Stimulated activated naive CD8-positive, alpha-beta T cell treated with anti-CD3 and anti-CD28 coated beads, Interleukin-15, amount 100 ng/mL, for 72 hours (primary cell): ENCODE data around the gene SCGB3A1.

Source experiments
- ATAC-seq: fragments of 150-1000 bp; cut with Tn5 transposase; 2 replicates; pipeline ENCODE4 v1.10.0; 2021; ENCODE audit warnings: mild to moderate bottlenecking, moderate library complexity
- DNase-seq, 2 donors: peaks; one replicate each; pipeline ENCODE4 v3.0.0; 2021 to 2022
- H3K27ac Mint-ChIP-seq, 2 donors: one replicate each; pipeline ENCODE4 v1.8.0; 2022; ENCODE audit warnings: mild to moderate bottlenecking in 2 of 2, mixed read lengths in 2 of 2, moderate library complexity in 2 of 2
- H3K27me3 Mint-ChIP-seq: one replicate; pipeline ENCODE4 v1.8.0; 2022; ENCODE audit warnings: mixed read lengths
- H3K4me1 Mint-ChIP-seq: one replicate; pipeline ENCODE4 v1.8.0; 2022; ENCODE audit warnings: mild to moderate bottlenecking, mixed read lengths
- H3K4me3 Mint-ChIP-seq, 2 donors: one replicate each; pipeline ENCODE4 v1.8.0; 2022; ENCODE audit warnings: mild to moderate bottlenecking in 2 of 2, mixed read lengths in 2 of 2, moderate library complexity in 1 of 2
- H3K9me3 Mint-ChIP-seq, 2 donors: one replicate each; pipeline ENCODE4 v1.8.0; 2022; ENCODE audit warnings: mixed read lengths in 2 of 2

The SCGB3A1 gene, protein sequence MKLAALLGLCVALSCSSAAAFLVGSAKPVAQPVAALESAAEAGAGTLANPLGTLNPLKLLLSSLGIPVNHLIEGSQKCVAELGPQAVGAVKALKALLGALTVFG

DNA sequence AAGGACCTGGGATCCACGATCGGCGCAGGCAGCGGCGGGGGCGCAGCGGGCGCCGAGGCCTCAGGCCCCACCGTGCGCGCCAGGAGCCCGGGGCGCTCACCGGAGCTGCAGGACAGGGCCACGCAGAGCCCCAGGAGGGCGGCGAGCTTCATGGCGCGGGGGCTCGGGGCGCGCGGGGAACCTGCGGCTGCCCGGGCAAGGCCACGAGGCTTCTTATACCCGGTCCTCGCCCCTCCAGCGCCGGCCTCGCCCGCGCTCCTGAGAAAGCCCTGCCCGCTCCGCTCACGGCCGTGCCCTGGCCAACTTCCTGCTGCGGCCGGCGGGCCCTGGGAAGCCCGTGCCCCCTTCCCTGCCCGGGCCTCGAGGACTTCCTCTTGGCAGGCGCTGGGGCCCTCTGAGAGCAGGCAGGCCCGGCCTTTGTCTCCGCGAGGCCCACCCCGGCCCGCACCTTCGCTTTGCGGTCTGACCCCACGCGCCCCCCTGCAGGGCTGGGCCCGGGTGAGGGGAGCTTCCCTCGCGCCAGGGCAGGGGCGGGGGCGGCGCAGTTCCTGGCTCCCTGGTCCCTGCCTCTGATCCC, at the start of gene SCGB3A1:
Gene SCGB3A1, minus strand, starts transcription at position 189 of the 577 bp plus-strand sequence. Its CDS starts 37 bp downstream, at position 152.
- H3K4me3 Mint-ChIP-seq: peak within 1 kb of the TSS; percentile 63 to 68
- DNase-seq: no peak
- no peaks in the 10 kb centered on the region for H3K9me3 Mint-ChIP-seq
- H3K27me3 Mint-ChIP-seq: peaks cover 63% of the 10 kb centered on the region
- H3K4me1 Mint-ChIP-seq: peaks cover 11% of the 10 kb centered on the region
- ATAC-seq: peak; percentile 34
- H3K27ac Mint-ChIP-seq: no peak within 1 kb of the TSS

DNA sequence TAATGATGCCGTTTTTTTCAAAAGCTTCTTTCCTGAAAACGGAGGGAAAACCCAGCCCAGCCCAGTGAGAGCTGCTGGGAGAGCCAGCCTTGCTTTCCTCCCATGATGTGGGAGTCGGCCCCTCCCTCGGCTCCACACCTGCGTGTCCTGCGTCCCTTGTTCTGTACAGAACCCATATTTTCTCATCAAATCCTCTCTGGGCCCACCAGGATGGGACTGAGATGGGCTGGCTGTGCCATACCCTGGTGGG, 49.2 kb upstream of the SCGB3A1 start:
- Mint-ChIP-seq H3K27ac (no peak overlapping the region), H3K4me1 (peaks cover 6% of the 10 kb centered on the region), H3K4me3 (no peak overlapping the region), H3K27me3 (no peaks in the 10 kb centered on the region), H3K9me3 (no peaks in the 10 kb centered on the region)
- no peak for ATAC-seq
- no peak for DNase-seq

DNA sequence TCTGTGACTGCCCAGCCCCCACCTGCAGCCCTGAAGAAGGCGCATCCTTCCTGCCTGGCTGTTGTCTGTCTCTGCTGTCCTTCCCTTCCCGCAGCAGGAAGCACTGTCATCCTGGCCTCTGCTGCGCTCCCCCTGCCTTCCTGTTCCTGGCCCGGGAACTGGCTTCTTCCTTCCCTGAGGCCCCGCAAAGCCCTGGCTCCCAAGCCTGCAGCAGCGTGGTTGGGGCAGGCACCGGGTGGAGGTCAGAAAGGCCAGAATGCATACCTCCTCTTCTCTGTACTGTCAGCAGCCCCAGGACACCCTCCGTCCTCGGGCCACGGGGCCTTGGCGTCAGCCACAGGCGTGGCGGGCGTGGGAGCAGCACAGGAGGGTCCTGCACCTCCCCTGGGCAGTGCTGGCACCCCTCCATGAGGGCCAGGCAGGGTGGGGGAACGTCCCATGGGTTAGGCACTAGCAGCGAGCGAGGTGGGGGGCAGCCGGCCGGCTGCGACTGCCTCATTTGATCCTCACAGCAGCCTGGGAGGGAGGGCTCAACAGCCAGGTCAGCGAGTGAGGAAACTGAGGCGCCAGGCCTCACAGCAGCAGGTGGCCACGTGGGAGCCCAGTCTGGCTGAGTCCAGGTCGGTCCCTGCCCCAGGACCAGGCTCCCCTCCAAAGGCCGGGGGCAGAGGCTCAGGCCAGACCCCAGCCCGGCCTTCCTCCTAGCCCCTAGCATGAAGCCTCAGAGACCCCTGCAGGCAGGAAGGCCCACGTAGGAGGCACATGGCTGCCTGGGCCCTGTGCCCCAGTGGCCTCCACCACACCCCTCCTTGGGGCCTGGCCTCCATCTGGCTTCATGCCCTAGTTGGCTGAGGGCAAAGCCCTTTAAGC, 48.7 kb upstream of the SCGB3A1 start:
- Mint-ChIP-seq H3K27me3 (no peaks in the 10 kb centered on the region), H3K4me3 (no peak overlapping the region), H3K27ac (no peak overlapping the region)

DNA sequence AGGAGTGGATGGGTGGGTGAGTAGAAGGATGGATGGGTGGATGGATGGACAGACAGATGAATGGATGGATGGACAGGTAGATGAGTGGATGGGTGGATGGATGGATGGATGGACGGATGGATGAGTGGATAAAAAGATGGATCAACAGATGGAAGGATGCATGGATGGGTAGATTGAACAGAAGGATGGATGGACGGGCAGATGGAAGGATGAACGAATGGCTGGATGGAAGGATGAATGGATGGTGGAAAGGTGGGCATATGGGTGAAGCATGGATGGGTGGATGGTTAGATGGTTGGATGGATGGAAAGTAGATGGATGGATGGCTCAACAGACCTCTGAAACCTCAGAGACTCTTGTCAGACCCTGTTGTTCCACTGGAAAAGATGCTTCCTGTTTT, 48.0 kb upstream of the SCGB3A1 start:
- no peak for DNase-seq
- H3K4me3 Mint-ChIP-seq: no peak overlapping the region
- no peaks in the 10 kb centered on the region for H3K9me3 Mint-ChIP-seq
- no peaks in the 10 kb centered on the region for H3K27me3 Mint-ChIP-seq
- no peak overlapping the region for H3K27ac Mint-ChIP-seq
- peaks cover 6% of the 10 kb centered on the region for H3K4me1 Mint-ChIP-seq
- ATAC-seq: no peak

More for the DNA sequence above, 48.7 kb upstream of the SCGB3A1 start:
- Mint-ChIP-seq H3K4me1 (peaks cover 6% of the 10 kb centered on the region), H3K9me3 (no peaks in the 10 kb centered on the region)
- DNase-seq: no peak
- no peak for ATAC-seq

DNA sequence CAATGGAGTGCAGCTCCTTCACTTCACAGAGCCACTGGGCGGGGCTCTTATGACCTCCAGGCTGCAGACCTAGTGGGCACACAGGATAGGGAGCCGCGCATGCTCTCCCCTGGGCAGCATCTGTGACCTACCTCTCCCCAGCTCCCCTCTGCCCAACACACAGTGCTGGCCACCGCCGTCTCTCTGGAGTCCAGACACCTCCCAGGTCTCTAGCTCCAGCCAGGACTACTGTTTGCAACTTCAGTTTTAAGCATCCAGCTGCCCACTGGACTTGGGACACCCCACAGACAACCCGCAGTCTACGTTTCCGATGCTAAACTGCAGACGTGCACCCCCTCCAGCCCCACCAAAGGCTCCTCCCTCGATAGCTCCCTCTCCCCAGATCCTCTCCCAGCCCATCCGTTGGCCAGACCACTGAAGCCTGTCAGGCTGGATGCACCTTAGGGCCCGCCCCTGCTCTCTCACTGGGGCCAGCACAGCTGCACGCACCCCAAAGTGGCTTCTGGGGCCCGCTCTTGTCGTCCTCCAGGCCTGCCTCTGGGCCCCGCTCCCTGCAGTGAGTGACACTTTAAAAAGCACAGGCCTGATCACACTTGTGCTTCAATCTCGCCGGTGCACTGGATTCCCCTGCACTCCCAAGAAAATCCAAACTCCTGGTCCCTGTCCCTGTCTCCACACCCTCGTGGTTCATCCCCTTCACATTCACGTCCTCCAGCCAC, 46.8 kb upstream of the SCGB3A1 start:
- no peak for DNase-seq

DNA sequence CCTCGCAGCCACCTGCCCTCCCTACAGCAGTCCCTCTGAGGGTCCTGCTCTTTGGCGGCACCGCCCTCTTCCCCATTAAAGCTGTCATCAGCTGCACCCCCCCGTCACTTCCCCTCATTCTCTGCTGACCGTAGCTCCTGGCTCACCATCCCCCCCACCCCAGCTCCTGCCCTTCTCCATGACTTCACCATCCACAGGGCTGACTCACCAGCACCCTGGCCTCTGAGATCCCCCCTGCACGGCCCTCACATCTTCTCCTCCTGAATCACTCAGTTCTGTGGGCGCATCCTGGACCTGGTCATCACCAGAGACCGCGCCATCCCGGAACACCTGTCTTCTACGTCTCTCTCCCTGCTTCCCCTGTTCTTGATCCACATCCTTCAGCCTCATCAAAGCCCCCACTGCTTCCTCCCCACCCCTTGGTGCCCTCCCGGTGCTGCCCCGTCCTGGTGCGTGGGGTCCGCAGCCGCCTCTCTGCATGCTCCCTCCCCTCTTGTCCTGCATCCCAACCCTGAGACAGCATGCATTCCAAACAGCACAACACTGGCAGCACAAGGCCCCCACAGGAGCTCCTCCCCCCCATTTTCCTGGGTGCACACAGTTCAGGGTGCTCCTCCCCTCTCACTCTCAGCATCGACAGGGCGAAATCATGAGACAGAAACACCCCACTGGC, 45.2 kb upstream of the SCGB3A1 start:
- no peaks in the 10 kb centered on the region for H3K9me3 Mint-ChIP-seq
- no peak for DNase-seq
- peaks cover 6% of the 10 kb centered on the region for H3K4me1 Mint-ChIP-seq
- peak overlapping the region in 1 of 2 donors; percentile 75 for H3K27ac Mint-ChIP-seq
- H3K27me3 Mint-ChIP-seq: no peaks in the 10 kb centered on the region
- H3K4me3 Mint-ChIP-seq: no peak overlapping the region
- no peak for ATAC-seq

More for the DNA sequence above, 46.8 kb upstream of the SCGB3A1 start:
- ATAC-seq: no peak
- Mint-ChIP-seq H3K4me1 (peaks cover 6% of the 10 kb centered on the region), H3K9me3 (no peaks in the 10 kb centered on the region), H3K4me3 (no peak overlapping the region), H3K27me3 (no peaks in the 10 kb centered on the region), H3K27ac (no peak overlapping the region)

DNA sequence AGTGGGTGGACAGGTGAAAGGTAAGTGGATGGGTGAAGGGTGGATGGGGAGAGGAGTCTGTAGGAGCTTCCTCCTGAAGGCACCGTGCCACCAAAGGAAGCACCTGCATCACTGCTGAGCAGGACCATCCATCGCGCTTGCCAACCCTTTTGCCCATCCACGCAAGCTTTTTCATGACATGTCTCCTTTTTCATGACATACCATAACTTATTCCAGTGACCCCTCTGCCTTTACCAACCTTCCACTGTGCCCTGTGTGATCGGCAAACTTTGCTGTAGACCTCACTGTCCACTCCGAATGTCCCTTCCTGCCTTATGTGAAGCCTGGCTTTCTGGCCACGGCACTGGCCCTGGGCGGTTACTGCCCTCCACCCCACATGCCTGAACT, 44.7 kb upstream of the SCGB3A1 start:
- no peak for ATAC-seq
- H3K27ac Mint-ChIP-seq: no peak overlapping the region

DNA sequence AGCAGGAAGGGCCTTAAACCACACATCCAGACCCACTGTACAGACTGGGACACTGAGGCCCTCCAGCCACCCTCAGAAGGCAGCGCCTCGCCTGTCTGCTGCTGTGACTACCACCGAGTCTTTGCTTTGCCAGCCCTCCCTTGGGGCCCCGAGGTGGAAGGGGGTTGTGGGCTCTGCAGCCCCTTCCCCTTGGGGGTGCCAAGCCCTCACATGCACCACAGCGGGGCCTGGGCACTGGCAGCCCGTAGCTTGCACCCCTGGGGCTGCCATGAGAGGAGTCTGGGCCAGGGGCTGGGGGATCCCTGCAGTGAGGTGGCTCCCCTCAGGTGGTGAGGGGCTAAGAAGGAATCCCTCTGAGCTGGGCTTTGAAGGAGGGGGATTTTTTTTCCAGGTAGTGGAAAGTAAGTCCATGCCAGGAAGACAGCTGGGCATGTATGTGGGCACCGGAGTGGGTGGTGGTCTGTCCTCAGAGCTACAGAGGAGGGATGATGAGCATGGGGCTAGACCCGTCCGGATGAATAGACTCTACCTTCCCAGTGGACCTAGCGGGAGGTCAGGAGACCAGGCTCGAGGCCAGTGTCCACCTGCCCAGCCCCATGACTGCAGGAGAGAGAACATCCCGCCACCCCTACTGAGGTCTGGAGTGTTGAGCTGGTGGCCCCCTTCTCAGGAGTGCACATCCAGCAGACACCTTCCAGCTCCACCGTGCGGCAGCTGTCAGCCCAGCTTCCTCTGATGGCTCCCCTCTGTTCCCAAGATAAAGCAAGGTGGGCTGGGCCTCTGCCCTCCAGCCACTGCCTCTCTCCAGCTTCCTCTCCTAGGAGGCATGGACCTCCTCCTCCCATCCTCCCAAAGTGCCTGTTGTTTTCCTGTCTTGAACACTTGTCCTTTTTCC, 42.2 kb upstream of the SCGB3A1 start:
- no peak overlapping the region for H3K27ac Mint-ChIP-seq
- H3K4me3 Mint-ChIP-seq: no peak overlapping the region
- no peaks in the 10 kb centered on the region for H3K27me3 Mint-ChIP-seq
- ATAC-seq (no peak), DNase-seq (no peak)
- no peaks in the 10 kb centered on the region for H3K4me1 Mint-ChIP-seq
- H3K9me3 Mint-ChIP-seq: no peaks in the 10 kb centered on the region

More for the DNA sequence above, 44.7 kb upstream of the SCGB3A1 start:
- H3K4me3 Mint-ChIP-seq: no peak overlapping the region
- no peaks in the 10 kb centered on the region for H3K9me3 Mint-ChIP-seq
- H3K4me1 Mint-ChIP-seq: peaks cover 6% of the 10 kb centered on the region
- DNase-seq: no peak
- H3K27me3 Mint-ChIP-seq: no peaks in the 10 kb centered on the region

DNA sequence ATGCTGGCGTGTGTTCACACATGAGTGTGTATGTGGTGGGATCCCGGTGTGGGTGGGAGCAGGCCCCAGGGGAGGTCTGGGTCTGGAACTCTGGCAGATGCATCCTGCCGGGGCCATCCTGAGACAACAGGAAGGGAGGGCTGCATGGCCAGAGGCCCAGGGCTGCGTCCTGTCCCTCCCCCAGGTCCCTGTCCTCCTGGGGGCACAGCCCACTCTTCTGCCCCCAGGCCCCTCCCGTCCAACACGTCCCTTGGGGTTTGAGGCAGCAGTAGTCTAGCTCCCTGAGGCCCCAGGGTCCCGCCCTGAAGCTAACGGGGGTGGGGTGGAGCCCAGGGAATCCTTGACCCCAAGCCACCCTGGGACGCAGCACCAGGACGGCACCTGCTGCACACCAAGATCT, 41.5 kb upstream of the SCGB3A1 start:
- ATAC-seq: peak; percentile 14
- no peaks in the 10 kb centered on the region for H3K9me3 Mint-ChIP-seq
- no peak overlapping the region for H3K4me3 Mint-ChIP-seq
- H3K27me3 Mint-ChIP-seq: no peaks in the 10 kb centered on the region
- no peaks in the 10 kb centered on the region for H3K4me1 Mint-ChIP-seq
- DNase-seq: no peak
- H3K27ac Mint-ChIP-seq: no peak overlapping the region

DNA sequence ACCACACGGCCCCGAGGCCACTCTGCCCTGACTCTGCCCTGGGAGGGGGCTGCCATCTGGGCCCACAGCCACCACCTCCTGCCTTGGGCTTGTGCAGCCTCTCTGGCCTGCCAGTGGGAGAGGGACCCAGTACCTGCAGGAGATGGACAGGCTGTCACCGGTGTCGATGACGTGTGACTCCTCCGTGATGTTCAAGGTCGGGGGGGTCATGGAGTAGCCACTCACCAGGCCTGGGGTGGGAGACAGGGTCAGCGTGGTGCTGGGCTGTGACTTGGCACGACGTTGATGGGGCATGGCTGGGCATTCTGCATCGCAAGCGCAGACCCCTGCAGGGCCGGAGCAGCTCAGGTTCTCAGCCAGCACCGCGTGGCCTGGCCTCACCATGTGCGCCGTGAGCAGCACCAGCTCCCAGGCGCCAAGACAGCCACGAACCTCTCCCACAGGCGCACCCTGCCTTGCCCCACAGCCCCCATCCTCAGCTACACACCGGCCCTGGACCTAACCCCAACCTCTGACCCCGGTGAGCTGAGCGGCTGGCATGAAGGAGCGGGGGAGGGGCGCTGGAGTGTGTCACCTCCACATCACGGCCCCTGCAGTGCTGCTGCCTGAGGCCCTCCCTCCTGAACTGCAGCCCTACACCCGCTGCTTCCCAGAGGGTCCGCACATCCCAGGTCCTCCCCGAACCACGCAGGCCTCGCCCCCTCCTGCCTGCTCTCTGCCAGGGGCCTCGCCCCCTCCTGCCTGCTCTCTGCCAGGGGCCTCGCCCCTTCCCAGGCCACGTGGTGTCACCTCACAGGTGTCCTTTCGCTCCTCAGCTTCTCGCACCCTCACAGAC, 40.5 kb upstream of the SCGB3A1 start:
- DNase-seq: no peak
- ATAC-seq: peak; percentile 34
- peaks cover 4% of the 10 kb centered on the region for H3K4me1 Mint-ChIP-seq
- H3K9me3 Mint-ChIP-seq: no peaks in the 10 kb centered on the region
- no peak overlapping the region for H3K4me3 Mint-ChIP-seq
- H3K27ac Mint-ChIP-seq: no peak overlapping the region
- no peaks in the 10 kb centered on the region for H3K27me3 Mint-ChIP-seq

DNA sequence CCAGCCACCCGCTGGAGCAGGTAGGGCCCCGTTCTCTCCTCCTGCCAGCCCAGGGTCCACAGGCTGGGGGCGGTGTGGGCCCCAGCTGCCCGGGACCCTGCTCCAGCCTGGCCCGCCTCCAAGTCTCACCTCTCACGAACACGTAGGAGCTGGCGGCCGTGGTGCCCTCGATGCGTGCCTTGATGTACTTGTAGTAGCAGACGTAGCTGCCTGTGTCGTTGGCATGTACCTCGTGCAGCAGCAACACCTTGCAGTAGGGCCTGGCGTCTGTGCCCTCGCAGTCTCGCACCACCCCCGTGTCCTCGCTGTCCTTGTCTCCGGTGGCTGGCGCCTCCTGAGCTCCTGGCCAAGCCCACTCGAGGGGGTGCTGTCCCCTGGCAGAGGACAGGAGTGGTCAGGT, 39.1 kb upstream of the SCGB3A1 start:
- Mint-ChIP-seq H3K4me3 (no peak overlapping the region), H3K27me3 (no peaks in the 10 kb centered on the region), H3K4me1 (peaks cover 9% of the 10 kb centered on the region), H3K27ac (no peak overlapping the region), H3K9me3 (no peaks in the 10 kb centered on the region)
- DNase-seq (no peak), ATAC-seq (no peak)

DNA sequence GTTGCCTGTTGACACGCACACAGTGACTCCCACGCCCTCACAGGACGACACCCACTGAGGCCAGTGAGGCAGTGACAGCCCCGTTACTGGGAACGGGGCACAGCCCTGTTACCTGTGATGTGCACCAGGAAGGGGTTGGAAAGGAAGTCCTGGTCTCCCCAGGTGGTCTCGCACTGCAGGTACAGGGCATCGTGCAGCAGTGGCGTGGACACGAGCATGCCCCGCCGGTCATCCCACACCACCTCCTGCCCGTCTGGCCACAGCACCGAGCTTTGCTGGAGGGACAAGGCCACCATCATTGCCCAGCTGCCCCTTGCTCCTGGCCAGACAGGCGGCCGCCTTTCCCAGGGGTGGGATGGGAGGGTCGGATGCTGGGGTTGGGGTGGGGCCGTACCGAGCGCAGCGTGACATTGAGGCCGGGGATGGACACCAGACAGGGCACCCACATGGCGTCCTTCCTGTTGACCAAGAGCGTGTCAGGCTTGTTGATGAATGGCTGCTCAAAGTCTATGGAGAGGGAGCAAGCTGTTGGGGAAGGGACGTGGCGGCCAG, 38.6 kb upstream of the SCGB3A1 start:
- Mint-ChIP-seq H3K27ac (no peak overlapping the region), H3K9me3 (no peaks in the 10 kb centered on the region), H3K4me1 (peaks cover 9% of the 10 kb centered on the region), H3K27me3 (no peaks in the 10 kb centered on the region), H3K4me3 (no peak overlapping the region)
- DNase-seq (no peak), ATAC-seq (no peak)

DNA sequence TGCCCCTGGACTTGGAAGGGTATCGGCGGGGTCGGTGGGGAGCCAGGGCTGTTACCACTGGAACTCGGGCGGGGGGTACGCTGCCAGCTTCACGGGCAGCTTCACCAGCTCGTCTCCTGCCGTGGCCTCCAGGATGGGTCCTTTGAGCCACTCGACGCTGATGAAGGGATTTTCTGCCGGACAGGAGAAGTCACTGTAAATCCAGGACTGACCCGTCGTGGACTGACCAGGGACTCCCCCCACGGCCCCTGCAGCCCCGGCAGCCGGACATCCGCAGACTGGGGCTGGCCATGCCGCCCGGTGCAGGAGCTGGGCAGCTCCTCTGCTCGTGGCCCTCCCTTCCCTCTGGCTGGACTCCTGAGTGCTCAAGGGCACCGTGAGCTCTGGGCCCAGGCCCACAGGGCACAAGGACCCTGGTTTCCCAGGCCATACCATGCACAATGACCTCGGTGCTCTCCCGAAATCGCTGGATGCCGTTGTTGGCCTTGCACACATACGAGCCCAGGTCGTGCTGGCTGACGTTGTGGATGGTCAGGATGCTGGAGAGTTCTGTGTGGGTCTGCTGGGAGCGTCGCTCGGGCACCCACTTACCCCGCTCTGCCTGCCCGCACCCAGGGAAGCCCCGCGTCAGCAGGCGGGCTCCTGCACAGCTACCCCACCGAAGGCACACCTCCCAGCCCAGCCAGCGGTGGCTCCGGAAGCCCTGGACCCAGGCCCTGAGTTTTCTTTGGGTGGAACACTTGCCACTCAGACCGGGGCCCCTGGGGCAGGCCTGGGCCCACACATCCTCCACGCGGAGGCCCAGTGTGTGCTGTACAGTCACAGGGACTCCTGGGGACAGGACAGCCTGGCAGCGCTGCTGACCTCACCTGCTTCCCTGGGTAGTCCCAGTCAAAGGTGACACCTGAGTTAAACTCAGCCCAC, 37.8 kb upstream of the SCGB3A1 start:
- ATAC-seq: no peak
- H3K27ac Mint-ChIP-seq: peak overlapping the region in 1 of 2 donors; percentile 34

More for the DNA sequence above, 37.8 kb upstream of the SCGB3A1 start:
- no peak overlapping the region for H3K4me3 Mint-ChIP-seq
- H3K9me3 Mint-ChIP-seq: no peaks in the 10 kb centered on the region
- no peak for DNase-seq
- H3K27me3 Mint-ChIP-seq: no peaks in the 10 kb centered on the region
- peaks cover 17% of the 10 kb centered on the region for H3K4me1 Mint-ChIP-seq
